K562 (cell line): Measurements from ENCODE around the gene AKNA. TPM values are rescaled to one million over a fixed set of nuclear protein-coding genes. Genes with fewer than 3 reads are reported as not detected.
A peak's percentile ranks its signal among the peaks of the same experiment; 100 is the strongest.

Experiments
- ATAC-seq: fragments of 200-7000 bp; cut with Tn5 transposase; 3 replicates; pipeline ENCODE4 v1.9.1; 2020; ENCODE audit warnings: moderate library complexity
- BruUV-seq: library from RNA; stranded (reverse); fragments of 400-500 nt; replicated peaks from 2 replicates; lab custom pipeline; 2021; lab: Mats Ljungman, UMichigan
- CTCF ChIA-PET: fragments of 300-600 bp; formaldehyde crosslinking; extraction: SDS; loops from one replicate; lab custom pipeline; 2021; ENCODE audit warnings: low intra/inter-chr PET ratio; lab: Yijun Ruan, JAX
- POLR2A ChIA-PET: fragments of 300-600, 350-650 bp; sonication (Branson Sonifier 250); formaldehyde crosslinking; extraction: SDS; loops from one replicate; lab custom pipeline; 2021; ENCODE audit warnings: antibody characterized with exemption, inconsistent platforms; lab: Yijun Ruan, JAX
- DNase-seq, 4 experiments: peaks; one replicate each; pipeline versions ENCODE4 v3.0.0 to v3.0.0-alpha.2; 2011 to 2018; ENCODE audit warnings: low spot score in 3 of 4, mixed read lengths in 3 of 4; ENCODE audit errors: extremely low read depth in 1 of 4
- FAIRE-seq: peaks from 2 replicates; lab custom pipeline; 2011; peaks lifted over from hg19 to GRCh38; lab: Jason Lieb, UNC
- H2AFZ ChIP-seq: 2 replicates; pipeline ENCODE4 v1.6.0; 2011; ENCODE audit warnings: low read depth, low read length, control low read depth, inconsistent platforms
- H3K27ac ChIP-seq: fragments of 200-600 bp; 3 replicates; pipeline ENCODE4 v1.8.0; 2011; ENCODE audit warnings: low read depth, mild to moderate bottlenecking, control low read depth, inconsistent platforms, low read length, moderate library complexity, mixed read lengths; ENCODE audit errors: extremely low read depth
- H3K27me3 ChIP-seq, 2 experiments: fragments of 300-600 bp in 1 of 2; 2 replicates in 1 of 2; 3 replicates in 1 of 2; pipeline versions ENCODE4 v1.6.0 to v1.8.0; 2011; ENCODE audit warnings: inconsistent platforms in 2 of 2, low read length in 2 of 2, mild to moderate bottlenecking in 1 of 2, mixed read lengths in 1 of 2, moderate library complexity in 1 of 2; ENCODE audit not compliant: control insufficient read depth in 2 of 2, insufficient read depth in 2 of 2
- H3K36me3 ChIP-seq: fragments of 300-600 bp; 3 replicates; pipeline ENCODE4 v1.8.0; 2011; ENCODE audit warnings: mild to moderate bottlenecking, low read length, inconsistent platforms; ENCODE audit not compliant: control insufficient read depth, insufficient read depth
- H3K4me1 ChIP-seq, 2 experiments: fragments of 200-600 bp in 1 of 2; replicated peaks in 1 of 2; 2 replicates in 1 of 2; 3 replicates in 1 of 2; pipeline versions ENCODE4 v1.5.1 to v1.8.0; 2011; ENCODE audit warnings: inconsistent platforms in 2 of 2, low read length in 2 of 2, mild to moderate bottlenecking in 1 of 2, mixed read lengths in 1 of 2, moderate library complexity in 1 of 2; ENCODE audit not compliant: control insufficient read depth in 2 of 2, insufficient read depth in 2 of 2
- H3K4me2 ChIP-seq: 2 replicates; pipeline ENCODE4 v1.6.1; 2011; ENCODE audit warnings: low read length, control low read depth, inconsistent platforms, mixed read lengths; ENCODE audit not compliant: insufficient read depth
- H3K4me3 ChIP-seq: fragments of 200-600 bp; sonication (generic), shearing (Covaris generic); 2 replicates; pipeline ENCODE4 v1.5.1; 2016; ENCODE audit warnings: control low read depth, inconsistent platforms
- H3K79me2 ChIP-seq: fragments of 200-600 bp; 3 replicates; pipeline ENCODE4 v1.8.0; 2011; ENCODE audit warnings: low read length, inconsistent platforms; ENCODE audit not compliant: control insufficient read depth, insufficient read depth
- H3K9ac ChIP-seq, 2 experiments: 2 replicates each; pipeline versions ENCODE4 v1.6.0 to v1.6.1; 2011; ENCODE audit warnings: low read depth in 2 of 2, low read length in 2 of 2, control low read depth in 1 of 2, inconsistent platforms in 1 of 2, mild to moderate bottlenecking in 1 of 2, mixed read lengths in 1 of 2; ENCODE audit not compliant: insufficient read depth in 1 of 2
- H3K9me1 ChIP-seq: one replicate; pipeline ENCODE4 v1.6.0; 2011; ENCODE audit warnings: inconsistent platforms, mild to moderate bottlenecking, low read length, moderate library complexity; ENCODE audit not compliant: control insufficient read depth, insufficient read depth
- H3K9me3 ChIP-seq: replicated peaks from 2 replicates; pipeline ENCODE4 v1.5.1; 2011; ENCODE audit warnings: low read depth, low read length, inconsistent platforms; ENCODE audit not compliant: control insufficient read depth, insufficient read depth
- H4K20me1 ChIP-seq: replicated peaks from 2 replicates; pipeline ENCODE4 v1.6.1; 2011; ENCODE audit warnings: low read length, inconsistent platforms, mixed read lengths; ENCODE audit not compliant: control insufficient read depth, insufficient read depth
- ESRRA ChIP-seq: fragments of 450-650 bp; IDR thresholded peaks from 2 replicates; pipeline ENCODE4 v1.6.1; 2014; ENCODE audit warnings: low read depth, mild to moderate bottlenecking, moderate library complexity, borderline replicate concordance
- PRDM10 ChIP-seq: fragments of 450-650 bp; IDR thresholded peaks from 2 replicates; pipeline ENCODE4 v1.6.1; 2018; ENCODE audit not compliant: partially characterized antibody
- ZNF280B ChIP-seq: fragments of 250-450 bp; sonication (Bioruptor Pico); IDR thresholded peaks from 2 replicates; pipeline ENCODE4 v1.5.1; 2021; ENCODE audit warnings: mild to moderate bottlenecking
- WGBS: fragments of 100-300 bp; shearing (Covaris generic); methylation state at CpG from one replicate; pipeline ENCODE4 v1.1.6; 2016; ENCODE audit warnings: low coverage, mixed read lengths; ENCODE audit not compliant: insufficient coverage; ENCODE audit errors: missing lambda C conversion rate; 5-methylcytosine and 5-hydroxymethylcytosine counted together
- in situ Hi-C: fragments of 300-500 bp; cut with MboI; formaldehyde crosslinking; loops from 4 replicates; pipeline ENCODE4 v1.15.0; 2018; ENCODE audit warnings: inconsistent platforms, mixed read lengths
- intact Hi-C: fragments of 100-400 bp; cut with micrococcal nuclease; formaldehyde crosslinking; loops from 2 replicates; pipeline ENCODE4 v1.14.2; 2022
- polyA plus RNA-seq, 8 experiments: library from polyadenylated mRNA; depleted of rRNA in 4 of 8; stranded (reverse) in 5 of 8; unstranded in 3 of 8; fragments of >200 nt; fragmentation: Nextera tagmentation in 2 of 8; fragmentation: Illumina TruSeq in 1 of 8; extraction: Ambion mirVana in 2 of 8; extraction: Trizol in 1 of 8; gene quantifications; 2 replicates each; pipeline versions ENCODE4 v1.2.1 to v1.2.3, GENCODE V29; 2011 to 2014; ENCODE audit warnings: inconsistent platforms in 1 of 8, missing spikeins in 1 of 8
- total RNA-seq, 7 experiments: library from RNA; depleted of rRNA in 6 of 7; stranded (reverse); fragments of >200 nt in 6 of 7; fragmentation: Illumina TruSeq in 2 of 7; extraction: Trizol in 2 of 7; gene quantifications; 2 replicates each; pipeline versions ENCODE4 v1.2.1 to v1.2.3, GENCODE V29; 2011 to 2021; ENCODE audit warnings: low replicate concordance in 1 of 7
- TF ChIP-seq, protein P1 (sequence below), 2 experiments: fragments of 450-650 bp; IDR thresholded peaks; 2 replicates each; pipeline ENCODE4 v1.6.1; 2016; ENCODE audit warnings: mild to moderate bottlenecking in 2 of 2, borderline replicate concordance in 1 of 2, low read depth in 1 of 2, moderate library complexity in 1 of 2

Gene AKNA
- total and polyA plus RNA-seq, 9 of the 15 experiments (the other 6 are each of a cell fraction or from before 2014, with no cell fraction given), result 0.29 to 20.5 (median 3.9) TPM

GRCh38 chr9:114412048-114412683 is 24.4 kb upstream of the AKNA start:
- FAIRE-seq (no peak), ATAC-seq (no peak)
- Histone ChIP-seq H3K27ac (no peak overlapping the region), H3K4me3 (no peak overlapping the region)
- WGBS, result 40% methylated on average over 6 of the region's 12 CpGs
- in situ Hi-C loops, result no loop called here
- intact Hi-C loops, result no loop called here
- TF ChIP-seq PRDM10, result no peak
- TF ChIP-seq, protein P1, sequence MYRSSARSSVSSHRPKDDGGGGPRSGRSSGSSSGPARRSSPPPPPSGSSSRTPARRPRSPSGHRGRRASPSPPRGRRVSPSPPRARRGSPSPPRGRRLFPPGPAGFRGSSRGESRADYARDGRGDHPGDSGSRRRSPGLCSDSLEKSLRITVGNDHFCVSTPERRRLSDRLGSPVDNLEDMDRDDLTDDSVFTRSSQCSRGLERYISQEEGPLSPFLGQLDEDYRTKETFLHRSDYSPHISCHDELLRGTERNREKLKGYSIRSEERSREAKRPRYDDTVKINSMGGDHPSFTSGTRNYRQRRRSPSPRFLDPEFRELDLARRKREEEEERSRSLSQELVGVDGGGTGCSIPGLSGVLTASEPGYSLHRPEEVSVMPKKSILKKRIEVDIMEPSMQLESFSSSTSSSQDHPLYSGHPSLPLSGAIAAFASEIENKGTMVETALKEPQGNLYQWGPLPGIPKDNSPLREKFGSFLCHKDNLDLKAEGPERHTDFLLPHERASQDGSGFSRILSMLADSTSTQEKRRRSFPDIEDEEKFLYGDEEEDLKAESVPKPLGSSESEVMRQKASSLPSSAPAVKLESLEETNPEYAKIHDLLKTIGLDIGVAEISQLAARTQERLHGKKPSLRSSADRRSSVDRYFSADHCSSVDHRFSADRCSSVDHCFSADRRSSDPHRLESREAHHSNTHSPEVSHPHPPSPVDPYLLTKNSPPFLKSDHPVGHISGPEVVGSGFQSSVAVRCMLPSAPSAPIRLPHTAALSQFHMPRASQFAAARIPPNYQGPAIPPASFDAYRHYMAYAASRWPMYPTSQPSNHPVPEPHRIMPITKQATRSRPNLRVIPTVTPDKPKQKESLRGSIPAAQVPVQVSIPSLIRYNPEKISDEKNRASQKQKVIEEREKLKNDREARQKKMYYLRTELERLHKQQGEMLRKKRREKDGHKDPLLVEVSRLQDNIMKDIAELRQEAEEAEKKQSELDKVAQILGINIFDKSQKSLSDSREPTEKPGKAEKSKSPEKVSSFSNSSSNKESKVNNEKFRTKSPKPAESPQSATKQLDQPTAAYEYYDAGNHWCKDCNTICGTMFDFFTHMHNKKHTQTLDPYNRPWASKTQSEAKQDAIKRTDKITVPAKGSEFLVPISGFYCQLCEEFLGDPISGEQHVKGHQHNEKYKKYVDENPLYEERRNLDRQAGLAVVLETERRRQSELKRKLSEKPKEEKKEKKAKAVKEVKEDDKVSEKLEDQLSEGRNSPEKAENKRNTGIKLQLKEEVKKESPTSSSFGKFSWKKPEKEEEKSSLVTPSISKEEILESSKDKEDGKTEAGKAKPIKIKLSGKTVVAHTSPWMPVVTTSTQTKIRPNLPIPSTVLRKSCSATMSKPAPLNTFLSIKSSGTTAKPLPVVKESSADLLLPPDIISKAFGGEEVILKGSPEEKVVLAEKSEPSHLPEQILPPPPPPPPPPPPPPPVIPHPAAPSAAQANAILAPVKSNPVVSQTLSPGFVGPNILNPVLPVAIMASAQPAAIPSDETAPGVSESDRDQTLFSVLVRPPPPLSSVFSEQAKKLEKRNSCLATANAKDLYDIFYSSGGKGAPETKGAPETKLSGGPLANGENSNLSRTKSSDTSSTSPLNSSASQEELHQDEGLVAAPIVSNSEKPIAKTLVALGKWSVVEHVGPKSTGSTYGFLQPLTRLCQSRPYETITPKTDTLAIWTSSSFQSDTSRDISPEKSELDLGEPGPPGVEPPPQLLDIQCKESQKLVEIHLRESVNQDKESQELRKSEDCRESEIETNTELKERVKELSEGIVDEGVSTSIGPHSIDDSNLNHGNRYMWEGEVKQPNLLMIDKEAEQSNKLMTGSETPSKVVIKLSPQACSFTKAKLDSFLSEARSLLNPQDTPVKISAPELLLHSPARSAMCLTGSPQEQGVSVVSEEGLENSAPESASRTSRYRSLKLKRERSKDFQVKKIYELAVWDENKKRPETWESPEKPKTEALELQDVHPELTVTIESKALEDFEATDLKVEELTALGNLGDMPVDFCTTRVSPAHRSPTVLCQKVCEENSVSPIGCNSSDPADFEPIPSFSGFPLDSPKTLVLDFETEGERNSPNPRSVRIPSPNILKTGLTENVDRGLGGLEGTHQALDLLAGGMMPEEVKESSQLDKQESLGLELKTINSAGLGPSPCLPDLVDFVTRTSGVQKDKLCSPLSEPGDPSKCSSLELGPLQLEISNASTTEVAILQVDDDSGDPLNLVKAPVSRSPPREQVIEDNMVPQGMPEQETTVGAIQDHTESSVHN (IDR thresholded peaks at IDR 0.05; ENCODE audit: borderline replicate concordance in 1 of 2, low read depth in 1 of 2), result no peak
- TF ChIP-seq ZNF280B (CRISPR knock-in tag), result no peak
- TF ChIP-seq ESRRA, result 0 out of 2 replicates have a peak, but pooled peaks have one; percentile 51
- TF ChIP-seq, all 486 proteins: peak for 1
- H3K4me2 ChIP-seq, result no peak overlapping the region
- H3K4me1 ChIP-seq, result no peaks in the 10 kb centered on the region; a peak in 1 of 5 replicates
- H3K36me3 ChIP-seq, result no peaks in the 10 kb centered on the region
- no peak overlapping the region for H2AFZ ChIP-seq
- ChIA-PET POLR2A (interaction anchor here (2.0 kb wide), 1 partner anchor 11 kb away, joined by 6 read pairs; no protein-coding TSS in a partner anchor), CTCF (no interaction called here)
- no TSS peak for BruUV-seq
- H4K20me1 ChIP-seq, result peaks cover 7% of the 10 kb centered on the region; the same call in 1 of the 2 replicates
- no peaks in the 10 kb centered on the region for H3K79me2 ChIP-seq
- peaks cover 0 to 5% of the 10 kb centered on the region in 2 experiments; a peak in 1 of 5 replicates for H3K27me3 ChIP-seq
- H3K9me3 ChIP-seq, result no peaks in the 10 kb centered on the region
- H3K9me1 ChIP-seq, result no peaks in the 10 kb centered on the region
- no peak for DNase-seq
- H3K9ac ChIP-seq, result no peak overlapping the region
